Activated CD4-positive, alpha-beta T cell treated with anti-CD3 and anti-CD28 coated beads, Interleukin-2, amount 50 U/mL, for 24 hours (primary cell): ENCODE results near the gene CFLAR.
A peak's percentile ranks its signal among the peaks of the same experiment; 100 is the strongest.
"Not testable (repeated sequence)": the region's sequence is repeated elsewhere in the genome, so short reads cannot be mapped to it uniquely, and the experiment has no call there.

ENCODE experiments used
- DNase-seq, 2 donors: peaks; one replicate each; pipeline ENCODE4 v3.0.0-alpha.2; 2020; ENCODE audit warnings: low read depth in 1 of 2, low spot score in 1 of 2

The CFLAR gene

DNA sequence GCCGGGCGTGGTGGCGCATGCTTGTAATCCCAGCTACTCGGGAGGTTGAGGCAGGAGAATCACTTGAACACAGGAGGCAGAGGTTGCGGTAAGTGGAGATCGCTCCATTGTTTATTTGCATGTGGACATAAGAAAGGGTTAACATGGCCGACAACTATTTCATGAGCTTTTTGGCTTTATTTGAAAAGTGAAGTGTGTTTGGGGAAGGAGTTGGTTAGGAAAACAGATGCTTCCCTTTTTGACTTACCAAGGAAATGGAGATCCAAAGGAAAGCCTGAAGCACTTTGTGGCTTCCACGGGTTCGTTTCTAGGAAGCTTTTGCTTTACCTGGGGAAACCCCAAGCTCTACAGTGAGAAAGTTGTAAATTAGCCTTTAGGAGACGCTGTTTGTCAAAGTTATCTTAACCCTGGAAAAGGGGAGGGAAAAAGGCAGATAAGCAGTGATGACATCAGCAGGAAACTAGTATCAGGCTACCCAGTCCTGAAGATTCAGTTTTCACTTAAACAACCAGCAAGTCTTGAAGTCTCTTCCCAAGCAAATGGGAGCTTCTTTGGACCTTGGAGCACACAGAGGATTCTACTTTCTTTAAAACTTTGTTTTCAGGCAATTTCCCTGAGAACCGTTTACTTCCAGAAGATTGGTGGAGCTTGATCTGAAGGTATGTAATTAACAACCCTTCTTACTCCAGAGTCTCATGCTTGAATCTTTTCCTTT lies 66.8 kb downstream of the CFLAR start, which contains the start of gene CASP10:
Gene CASP10, plus strand, starts transcription at position 492 of the 715 bp plus-strand sequence. CDS start 2,637 bp downstream, outside the sequence.
- peak in 1 of 2 donors; percentile 42 for DNase-seq

GRCh38 chr2:201183365-201183727 lies 67.4 kb downstream of the CFLAR start:
- no peak for DNase-seq

GRCh38 chr2:201183835-201184234 lies 67.9 kb downstream of the CFLAR start:
- not testable (repeated sequence) for DNase-seq

GRCh38 chr2:201184248-201184647 lies 68.3 kb downstream of the CFLAR start:
- DNase-seq: not testable (repeated sequence)

DNA sequence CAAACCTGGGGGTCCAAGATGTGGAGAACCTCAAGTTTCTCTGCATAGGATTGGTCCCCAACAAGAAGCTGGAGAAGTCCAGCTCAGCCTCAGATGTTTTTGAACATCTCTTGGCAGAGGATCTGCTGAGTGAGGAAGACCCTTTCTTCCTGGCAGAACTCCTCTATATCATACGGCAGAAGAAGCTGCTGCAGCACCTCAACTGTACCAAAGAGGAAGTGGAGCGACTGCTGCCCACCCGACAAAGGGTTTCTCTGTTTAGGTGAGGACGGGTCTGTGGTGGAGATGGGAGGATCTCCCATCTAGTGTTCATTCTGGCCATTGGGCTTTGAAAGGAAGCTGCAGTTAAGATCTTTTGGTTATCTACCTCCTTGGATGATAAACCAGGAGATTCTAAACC lies 69.9 kb downstream of the CFLAR start:
- DNase-seq: no peak

DNA sequence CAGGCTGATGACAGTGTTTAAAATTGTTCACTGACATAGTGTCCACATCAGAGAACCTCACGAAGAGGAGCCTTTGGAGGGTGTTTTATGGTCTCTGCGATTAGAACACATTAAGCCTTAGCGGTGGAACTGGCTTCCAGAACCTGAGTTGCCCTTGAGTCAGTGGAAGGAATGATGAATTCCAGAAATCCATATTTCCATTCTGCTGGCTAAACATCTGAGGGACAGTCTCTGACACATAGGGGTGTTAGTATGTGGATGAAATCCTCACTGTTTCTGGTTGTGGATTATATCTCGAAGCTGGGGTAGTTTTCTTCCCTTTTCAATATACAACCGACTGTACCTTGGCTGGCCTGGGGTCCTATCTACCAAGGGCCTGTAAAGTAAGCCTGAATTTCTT lies 71.0 kb downstream of the CFLAR start:
- no peak for DNase-seq

DNA sequence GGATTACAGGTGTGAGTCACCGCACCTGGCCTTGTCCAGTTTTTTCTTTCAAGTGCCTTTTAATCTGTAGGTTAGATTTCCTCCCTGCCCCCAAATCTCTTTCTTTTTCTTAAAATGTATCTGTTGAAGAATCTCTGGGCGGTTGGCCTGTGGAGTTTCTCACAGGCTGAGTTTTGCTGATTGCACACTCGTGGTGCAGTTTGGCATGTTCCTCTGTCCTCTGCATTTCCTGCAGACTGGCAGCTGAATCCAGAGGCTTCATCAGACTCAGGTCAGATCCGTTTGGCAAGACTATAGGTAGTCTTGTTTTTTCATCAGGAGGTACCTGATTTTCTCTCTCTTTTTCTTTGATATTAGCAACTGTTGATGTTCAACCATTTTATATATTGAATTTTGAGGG lies 72.5 kb downstream of the CFLAR start:
- no peak for DNase-seq

DNA sequence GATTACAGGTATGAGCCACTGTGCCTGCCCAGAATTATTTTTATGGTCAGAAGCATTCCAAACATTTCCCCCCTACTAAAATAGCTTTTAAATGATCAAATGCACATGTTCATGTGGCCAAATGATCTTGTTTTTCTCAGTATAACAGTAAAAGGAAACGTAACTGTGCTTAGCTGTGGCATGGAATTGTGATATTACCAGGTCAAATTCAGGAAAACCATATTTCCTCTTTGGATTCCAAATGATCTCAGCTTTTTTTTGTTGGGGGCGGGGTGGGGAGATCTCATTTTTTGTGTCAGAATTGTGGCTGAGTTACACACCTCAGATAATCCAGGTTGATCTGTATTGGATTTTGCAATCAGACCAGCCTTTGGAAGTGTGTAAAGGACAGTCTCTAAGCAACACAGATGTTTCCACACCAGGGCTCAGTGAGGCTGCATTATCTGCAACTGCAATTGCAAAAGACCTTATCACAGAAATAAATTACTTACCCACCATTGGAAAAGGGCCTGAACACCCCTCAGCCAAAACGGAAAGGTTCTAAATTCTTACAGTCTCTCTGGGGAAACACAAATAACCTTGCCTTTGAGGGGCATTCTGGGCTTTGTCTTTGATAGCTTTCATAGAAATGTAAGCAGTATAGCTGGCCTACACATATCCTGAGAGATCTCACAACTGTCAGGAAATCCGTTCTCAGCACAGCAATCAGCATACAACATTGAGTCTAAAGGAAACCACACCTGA lies 75.3 kb downstream of the CFLAR start:
- DNase-seq: no peak

DNA sequence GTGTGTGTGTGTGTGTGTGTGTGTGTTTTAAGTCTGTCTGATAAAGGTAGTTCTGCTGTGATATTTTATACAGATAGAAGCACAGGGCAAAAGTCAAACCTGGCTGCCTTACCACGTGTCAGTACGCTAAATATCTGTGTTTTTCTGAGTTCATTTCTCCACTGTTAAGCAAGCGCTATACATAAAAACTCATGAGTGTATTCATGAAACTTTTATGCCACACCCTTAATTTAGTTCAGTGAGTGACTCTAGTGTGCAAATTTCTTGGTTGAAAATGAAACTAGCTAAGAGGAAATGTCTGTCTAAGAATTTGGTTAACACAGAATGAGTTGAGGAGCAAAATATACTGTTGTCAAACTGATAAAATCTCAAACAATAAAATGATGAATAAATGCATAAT lies 78.1 kb downstream of the CFLAR start:
- no peak for DNase-seq

DNA sequence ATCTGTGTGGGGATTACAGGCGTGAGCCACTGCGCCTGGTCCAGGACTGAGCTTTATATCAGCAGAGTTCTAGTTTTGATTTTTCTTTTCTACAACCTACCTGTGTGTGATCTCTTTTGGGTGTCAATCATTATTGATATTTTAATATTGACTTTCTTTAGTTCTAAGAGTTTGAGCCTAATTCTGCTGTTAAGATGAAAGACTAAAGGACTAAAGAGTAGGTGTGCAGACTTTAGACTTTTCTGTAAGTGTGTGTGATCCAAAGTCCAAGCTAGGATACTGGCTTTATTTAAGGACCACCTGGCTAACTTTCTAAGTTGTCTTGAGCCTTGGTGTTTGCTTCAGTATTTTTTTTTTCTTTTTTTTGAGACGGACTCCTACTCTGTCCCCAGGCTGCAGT lies 79.4 kb downstream of the CFLAR start:
- DNase-seq: no peak

GRCh38 chr2:201196003-201196402 lies 80.0 kb downstream of the CFLAR start:
- no peak for DNase-seq

DNA sequence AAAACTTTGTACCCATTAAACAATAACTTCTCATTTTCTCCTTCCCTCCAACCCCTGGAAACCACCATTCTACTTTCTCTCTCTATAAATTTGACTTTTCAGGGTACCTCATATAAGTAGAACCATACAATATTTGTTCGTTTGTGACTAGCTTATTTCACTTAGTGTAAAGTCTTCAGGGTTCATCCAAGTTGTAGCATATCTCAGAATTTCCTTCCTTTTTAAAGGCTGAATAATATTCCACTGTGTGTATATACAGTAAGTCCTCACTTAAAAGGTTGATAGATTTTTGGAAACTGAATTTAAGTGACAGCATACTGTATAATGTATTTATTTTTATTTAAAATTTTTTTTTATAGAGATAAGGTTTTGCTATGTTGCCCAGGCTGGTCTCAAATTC lies 80.8 kb downstream of the CFLAR start:
- DNase-seq: no peak

- no peak for DNase-seq
Observed at GRCh38 chr2:201197781-201198180, 81.8 kb downstream of the CFLAR start.

DNA sequence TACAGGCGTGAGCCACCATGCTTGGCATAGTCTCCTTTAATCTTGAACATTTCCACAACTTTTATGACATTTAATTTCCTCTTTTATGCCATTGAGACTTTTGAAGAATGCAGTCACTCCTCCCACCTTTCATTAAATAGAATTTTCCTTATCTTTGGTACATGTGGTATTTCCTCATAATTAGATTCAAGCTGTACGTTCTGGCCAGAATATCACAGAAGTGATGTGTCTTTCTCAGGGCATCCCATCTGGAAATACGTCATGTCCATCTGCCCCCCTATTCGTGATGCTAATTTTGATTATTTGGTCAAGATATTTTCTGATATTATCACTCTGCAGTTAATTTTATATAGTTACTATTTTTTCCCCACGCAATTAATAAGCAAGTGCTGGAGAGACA lies 83.9 kb downstream of the CFLAR start:
- no peak for DNase-seq

DNA sequence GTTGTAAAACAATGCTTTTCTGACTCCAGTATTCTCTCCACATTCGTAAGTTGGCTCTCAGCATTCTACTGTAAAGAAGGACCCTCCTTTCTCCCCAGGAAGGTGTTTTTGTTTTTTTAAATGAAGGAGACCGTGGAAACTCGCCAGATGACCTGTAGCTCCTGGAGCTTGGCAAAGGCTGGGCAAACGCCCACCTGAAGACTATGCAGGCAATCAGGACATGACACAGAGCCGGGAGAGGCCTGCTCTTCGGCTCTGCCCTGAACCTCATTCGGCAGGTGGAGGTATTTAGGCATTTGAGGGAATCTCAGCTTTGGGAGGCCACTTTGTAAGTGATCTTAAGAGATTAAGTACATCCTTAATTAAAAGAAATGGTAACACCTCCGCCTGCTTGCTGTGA lies 84.4 kb downstream of the CFLAR start:
- DNase-seq: no peak

GRCh38 chr2:201201371-201201770 lies 85.4 kb downstream of the CFLAR start:
- no peak for DNase-seq

DNA sequence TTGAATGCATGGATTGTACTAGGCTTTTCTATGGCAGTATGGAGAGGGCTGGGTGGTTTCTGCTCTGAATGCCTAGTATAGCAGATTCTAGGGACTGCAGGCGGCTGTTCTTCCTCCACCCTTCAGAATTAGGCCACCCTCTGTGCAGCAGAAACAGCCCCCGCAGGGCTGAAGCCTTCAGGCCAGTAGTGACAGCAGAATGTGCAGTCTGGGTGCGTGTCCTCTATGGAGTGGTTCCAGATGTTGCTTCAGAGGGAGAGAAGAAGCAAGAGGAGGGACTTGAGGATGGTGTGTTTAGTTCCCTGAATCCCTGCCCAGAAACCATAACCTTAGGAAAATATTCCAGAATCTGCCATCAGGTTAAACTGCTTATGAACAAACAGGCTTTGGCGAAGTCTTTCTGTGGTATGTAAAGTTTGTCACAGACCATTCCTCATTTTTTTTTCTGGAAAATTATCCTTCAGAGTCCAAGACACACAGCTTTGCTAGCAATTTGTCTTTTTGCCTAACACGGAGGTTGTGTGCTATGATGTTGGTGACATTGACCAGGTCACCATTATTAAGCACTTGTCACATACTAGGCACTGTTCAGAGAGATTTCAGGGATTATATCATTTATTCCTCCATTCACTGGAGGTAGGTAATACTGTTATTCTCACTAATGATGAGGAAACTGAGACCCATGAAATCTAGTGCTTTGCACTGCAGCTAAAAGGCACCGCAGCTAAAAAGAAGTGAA lies 88.1 kb downstream of the CFLAR start:
- DNase-seq: no peak

GRCh38 chr2:201204655-201205514 lies 88.9 kb downstream of the CFLAR start:
- DNase-seq: no peak

DNA sequence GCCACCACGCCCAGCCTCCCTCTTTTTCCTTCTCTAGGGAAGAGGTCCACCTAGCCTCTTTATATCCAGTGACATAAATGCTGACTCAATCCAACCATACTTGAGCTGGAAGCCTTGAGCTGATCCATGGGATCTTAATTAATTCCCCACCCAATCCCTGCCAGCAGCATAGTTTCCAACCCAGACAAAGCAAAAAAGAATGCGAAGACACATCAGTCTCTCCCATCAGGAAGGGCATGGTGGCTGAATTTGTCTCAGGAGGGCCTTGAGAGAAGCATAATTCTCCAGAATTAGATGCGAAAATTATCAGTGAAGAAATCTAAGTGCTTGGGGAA lies 89.5 kb downstream of the CFLAR start:
- DNase-seq: no peak

DNA sequence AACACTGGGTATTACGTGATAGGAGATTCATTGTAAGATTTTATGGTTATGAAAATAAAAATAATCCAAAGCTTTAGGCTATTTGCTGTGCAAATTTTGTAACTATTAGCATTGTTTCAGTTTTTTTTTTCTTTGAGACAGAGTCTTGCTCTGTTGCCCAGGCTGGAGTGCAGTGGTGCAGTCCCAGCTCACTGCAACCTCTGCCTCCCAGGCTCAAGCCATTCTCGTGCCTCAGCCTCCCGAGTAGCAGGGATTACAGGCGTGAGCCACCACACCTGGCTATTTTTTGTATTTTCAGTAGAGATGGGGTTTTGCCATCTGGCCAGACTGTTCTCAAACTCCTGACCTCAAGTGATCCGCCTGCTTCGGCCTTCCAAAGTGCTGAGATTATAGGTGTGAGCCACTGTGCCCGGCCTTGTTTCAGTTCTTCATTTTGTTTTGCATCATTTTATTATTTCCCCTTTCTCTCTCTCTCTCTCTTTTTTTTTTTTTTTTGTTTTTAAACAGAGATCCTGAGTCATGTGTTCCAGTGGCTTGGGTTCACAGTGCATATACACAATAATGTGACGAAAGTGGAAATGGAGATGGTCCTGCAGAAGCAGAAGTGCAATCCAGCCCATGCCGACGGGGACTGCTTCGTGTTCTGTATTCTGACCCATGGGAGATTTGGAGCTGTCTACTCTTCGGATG lies 92.7 kb downstream of the CFLAR start:
- no peak for DNase-seq

- no peak for DNase-seq
Observed at GRCh38 chr2:201215963-201216362, 100.0 kb downstream of the CFLAR start.
